SK-N-SH (cell line): ENCODE results near the gene NLRP1. TPM values are rescaled to one million over a fixed set of nuclear protein-coding genes. Genes with fewer than 3 reads are reported as not detected.

Source experiments
- CTCF ChIA-PET: fragments of 300-600, 350-600 bp; formaldehyde crosslinking; extraction: SDS; loops from one replicate; lab custom pipeline; 2021; lab: Yijun Ruan, JAX
- POLR2A ChIA-PET: fragments of 350-600 bp; sonication (Branson Sonifier 250); formaldehyde crosslinking; extraction: SDS; loops from one replicate; lab custom pipeline; 2020; ENCODE audit warnings: antibody characterized with exemption, inconsistent platforms; lab: Yijun Ruan, JAX
- DNase-seq: peaks from one replicate; pipeline ENCODE4 v3.0.0; 2012
- H2AFZ ChIP-seq: fragments of 200-600 bp; sonication (generic); 2 replicates; pipeline ENCODE4 v1.8.1; 2016; ENCODE audit warnings: antibody characterized with exemption, mild to moderate bottlenecking, low read depth
- H3F3A ChIP-seq: fragments of 200-600 bp; sonication (generic); replicated peaks from 2 replicates; pipeline ENCODE3; 2016; ENCODE audit warnings: antibody characterized with exemption, mild to moderate bottlenecking; ENCODE audit not compliant: insufficient read depth
- H3K27ac ChIP-seq, 2 experiments: fragments of 200-500 bp in 1 of 2; fragments of 200-600 bp in 1 of 2; sonication (Bioruptor generic) in 1 of 2; sonication (generic), shearing (Covaris generic) in 1 of 2; 2 replicates each; pipeline versions ENCODE4 v1.5.1 to v1.6.1; 2014 to 2016; ENCODE audit warnings: low read depth in 2 of 2, inconsistent platforms in 1 of 2, low read length in 1 of 2, mild to moderate bottlenecking in 1 of 2, mixed read lengths in 1 of 2
- H3K27me3 ChIP-seq: fragments of 200-600 bp; sonication (generic), shearing (Covaris generic); 2 replicates; pipeline ENCODE4 v1.6.1; 2016; ENCODE audit warnings: mixed run types; ENCODE audit not compliant: insufficient read depth
- H3K36me3 ChIP-seq, 2 experiments: fragments of 200-500 bp in 1 of 2; fragments of 200-600 bp in 1 of 2; sonication (Bioruptor generic) in 1 of 2; sonication (generic) in 1 of 2; replicated peaks in 1 of 2; 2 replicates each; pipeline versions ENCODE3 to v1.5.1; 2014 to 2016; ENCODE audit warnings: low read length in 1 of 2, mild to moderate bottlenecking in 1 of 2; ENCODE audit not compliant: insufficient read depth in 2 of 2, control insufficient read depth in 1 of 2
- H3K4me1 ChIP-seq, 2 experiments: fragments of 200-500 bp in 1 of 2; fragments of 200-600 bp in 1 of 2; sonication (Bioruptor generic) in 1 of 2; sonication (generic), shearing (Covaris generic) in 1 of 2; 2 replicates each; pipeline versions ENCODE4 v1.5.1 to v1.6.1; 2014 to 2016; ENCODE audit warnings: low read depth in 1 of 2, low read length in 1 of 2, mixed run types in 1 of 2; ENCODE audit not compliant: insufficient read depth in 2 of 2, control insufficient read depth in 1 of 2
- H3K4me2 ChIP-seq: fragments of 200-600 bp; sonication (generic), shearing (Covaris generic); 2 replicates; pipeline ENCODE4 v1.6.1; 2017; ENCODE audit warnings: mixed run types
- H3K4me3 ChIP-seq, 2 experiments: fragments of 200-500 bp in 1 of 2; fragments of 200-600 bp in 1 of 2; sonication (Bioruptor generic) in 1 of 2; sonication (generic), shearing (Covaris generic) in 1 of 2; 2 replicates each; pipeline versions ENCODE4 v1.5.1 to v1.8.1; 2014 to 2016; ENCODE audit warnings: low read depth in 2 of 2, inconsistent platforms in 1 of 2, low read length in 1 of 2, mild to moderate bottlenecking in 1 of 2, mixed read lengths in 1 of 2, moderate library complexity in 1 of 2
- H3K79me2 ChIP-seq: fragments of 200-600 bp; sonication (generic); 2 replicates; pipeline ENCODE4 v1.8.1; 2017; ENCODE audit warnings: mild to moderate bottlenecking; ENCODE audit not compliant: insufficient read depth
- H3K9ac ChIP-seq: fragments of 200-600 bp; sonication (generic); 2 replicates; pipeline ENCODE4 v1.6.1; 2017; ENCODE audit warnings: mixed run types
- H3K9me2 ChIP-seq: fragments of 200-600 bp; sonication (generic); 2 replicates; pipeline ENCODE4 v1.6.1; 2017; ENCODE audit warnings: mixed run types
- H3K9me3 ChIP-seq: fragments of 200-600 bp; sonication (generic); 2 replicates; pipeline ENCODE4 v1.6.1; 2017; ENCODE audit warnings: mixed run types, mild to moderate bottlenecking, moderate library complexity
- H4K20me1 ChIP-seq: fragments of 200-600 bp; sonication (generic); 2 replicates; pipeline ENCODE4 v1.6.1; 2017; ENCODE audit warnings: mild to moderate bottlenecking, mixed run types; ENCODE audit not compliant: insufficient read depth
- CTCF ChIP-seq: fragments of 200-600 bp; sonication (generic); IDR thresholded peaks from 2 replicates; pipeline ENCODE4 v1.6.1; 2017; ENCODE audit warnings: antibody characterized with exemption, mild to moderate bottlenecking, moderate library complexity
- ELF1 ChIP-seq: IDR thresholded peaks from 2 replicates; pipeline ENCODE4 v1.4.0; 2012
- FOSL2 ChIP-seq: IDR thresholded peaks from 2 replicates; pipeline ENCODE4 v1.4.0; 2012; ENCODE audit warnings: low read depth, mild to moderate bottlenecking, moderate library complexity, borderline replicate concordance
- FOXM1 ChIP-seq: IDR thresholded peaks from 2 replicates; pipeline ENCODE4 v1.4.0; 2012; ENCODE audit warnings: low read depth, mild to moderate bottlenecking
- GABPA ChIP-seq: IDR thresholded peaks from 2 replicates; pipeline ENCODE4 v1.4.0; 2012; ENCODE audit warnings: low read depth, mild to moderate bottlenecking
- GATA2 ChIP-seq: sonication (generic); formaldehyde crosslinking; IDR thresholded peaks from 2 replicates; pipeline ENCODE4 v1.5.0; 2020; ENCODE audit warnings: mild to moderate bottlenecking, missing genetic modification reagents
- IRF3 ChIP-seq: fragments of 150-350 bp; IDR thresholded peaks from 2 replicates; pipeline ENCODE4 v1.6.1; 2016; ENCODE audit warnings: mild to moderate bottlenecking, low read depth, low read length
- NFIC ChIP-seq: IDR thresholded peaks from 2 replicates; pipeline ENCODE4 v1.4.0; 2012; ENCODE audit warnings: borderline replicate concordance
- PBX3 ChIP-seq: IDR thresholded peaks from 2 replicates; pipeline ENCODE4; 2012
- POLR2AphosphoS5 ChIP-seq: IDR thresholded peaks from 2 replicates; pipeline ENCODE4 v1.6.1; 2012; ENCODE audit warnings: low read depth, low read length
- RAD21 ChIP-seq: IDR thresholded peaks from 2 replicates; pipeline ENCODE4 v1.6.1; 2012; ENCODE audit warnings: mild to moderate bottlenecking, low read length
- RFX5 ChIP-seq: IDR thresholded peaks from 2 replicates; pipeline ENCODE4 v1.6.1; 2012; ENCODE audit warnings: mild to moderate bottlenecking, improper control_type of control experiment, low read length
- SMC3 ChIP-seq: IDR thresholded peaks from 2 replicates; pipeline ENCODE4 v1.6.1; 2012; ENCODE audit warnings: low read depth, low read length, improper control_type of control experiment
- USF2 ChIP-seq: fragments of 150-350 bp; IDR thresholded peaks from 2 replicates; pipeline ENCODE4 v1.6.1; 2017; ENCODE audit warnings: antibody characterized with exemption, low read length, low read depth, borderline replicate concordance
- YY1 ChIP-seq: IDR thresholded peaks from 2 replicates; pipeline ENCODE4 v1.4.0; 2012; ENCODE audit warnings: low read depth, mild to moderate bottlenecking
- WGBS: methylation state at CpG from one replicate; pipeline ENCODE4 v1.1.6; 2017; ENCODE audit warnings: low lambda C conversion rate; 5-methylcytosine and 5-hydroxymethylcytosine counted together
- polyA plus RNA-seq, 3 experiments: library from polyadenylated mRNA; depleted of rRNA; stranded (reverse); fragments of >200 nt; gene quantifications; 2 replicates each; pipeline ENCODE4 v1.2.3, GENCODE V29; 2012

NLRP1 gene
- polyA plus RNA-seq, 1 of the 3 experiments (the other 2 are of a cell fraction), result 51.4 TPM

- ChIA-PET CTCF (no interaction called here), POLR2A (no interaction called here)
- WGBS, result 36% methylated on average over 1 of the region's 1 CpG
- H3K36me3 ChIP-seq, result peaks cover 0 to 49% of the 10 kb centered on the region in 2 experiments
- H2AFZ ChIP-seq, result no peak overlapping the region
- TF ChIP-seq GABPA (no peak), POLR2AphosphoS5 (no peak), FOXM1 (no peak), CTCF (no peak), YY1 (no peak), GATA2 (CRISPR knock-in tag) (no peak), RAD21 (no peak), IRF3 (no peak), RFX5 (no peak), NFIC (no peak), USF2 (no peak), PBX3 (no peak), SMC3 (no peak), ELF1 (no peak), FOSL2 (no peak)
- H3K4me3 ChIP-seq, result no peak overlapping the region
- H3K27me3 ChIP-seq, result no peaks in the 10 kb centered on the region
- peaks cover 44% of the 10 kb centered on the region; the same call in 1 of the 2 replicates for H3K79me2 ChIP-seq
- no peaks in the 10 kb centered on the region for H3F3A ChIP-seq
- H3K27ac ChIP-seq, result no peak overlapping the region
- H3K9me2 ChIP-seq, result no peaks in the 10 kb centered on the region
- H4K20me1 ChIP-seq, result no peaks in the 10 kb centered on the region
- DNase-seq, result no peak
- H3K9me3 ChIP-seq, result no peaks in the 10 kb centered on the region
- no peak overlapping the region for H3K9ac ChIP-seq
- no peaks in the 10 kb centered on the region for H3K4me1 ChIP-seq
- no peak overlapping the region for H3K4me2 ChIP-seq
Observed at GRCh38 chr17:5571281-5571680, 13.0 kb downstream of the NLRP1 start.
